Measurements from ENCODE around the gene CYSLTR2.

CYSLTR2 gene

DNA sequence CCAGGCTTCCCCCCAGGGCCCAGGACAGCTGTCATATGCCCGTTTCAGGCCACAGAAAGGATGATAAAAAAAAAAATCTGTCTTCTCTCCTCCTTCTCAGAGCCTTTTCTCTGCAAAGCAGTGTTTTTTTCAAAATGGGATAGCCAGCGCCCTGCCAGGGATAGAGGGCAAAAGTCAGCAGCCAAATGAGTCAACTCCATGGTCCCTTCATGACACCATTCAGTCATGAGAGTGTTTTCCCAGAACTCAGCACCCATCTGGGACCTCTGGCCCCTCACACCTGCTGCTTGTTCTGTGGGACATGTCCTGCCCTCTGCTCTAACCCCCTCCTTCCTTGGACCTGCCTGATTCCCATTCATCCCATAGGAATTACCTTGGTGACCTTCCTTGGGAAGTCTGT is 95.0 kb downstream of the CYSLTR2 start:
- DNase-seq = no peak

DNA sequence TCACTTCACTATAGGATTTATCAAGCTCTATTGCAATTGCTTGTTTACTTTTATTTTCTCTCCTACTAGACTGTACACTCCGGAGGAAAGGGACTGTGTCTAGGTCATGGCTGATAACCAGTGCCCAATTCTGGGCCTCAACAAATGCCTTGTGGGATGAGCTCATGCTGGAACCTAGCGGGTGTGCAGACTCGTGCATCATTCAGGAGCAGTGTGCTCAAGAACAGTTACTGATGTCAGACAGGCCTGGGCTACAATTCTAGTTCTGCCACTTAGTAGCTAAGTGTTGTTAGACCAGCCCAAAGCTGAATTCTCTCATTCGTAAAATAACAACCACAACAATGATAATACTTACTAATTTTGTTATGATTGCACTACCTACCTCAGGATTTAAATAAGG is 95.4 kb downstream of the CYSLTR2 start:
- no peak for DNase-seq

DNA sequence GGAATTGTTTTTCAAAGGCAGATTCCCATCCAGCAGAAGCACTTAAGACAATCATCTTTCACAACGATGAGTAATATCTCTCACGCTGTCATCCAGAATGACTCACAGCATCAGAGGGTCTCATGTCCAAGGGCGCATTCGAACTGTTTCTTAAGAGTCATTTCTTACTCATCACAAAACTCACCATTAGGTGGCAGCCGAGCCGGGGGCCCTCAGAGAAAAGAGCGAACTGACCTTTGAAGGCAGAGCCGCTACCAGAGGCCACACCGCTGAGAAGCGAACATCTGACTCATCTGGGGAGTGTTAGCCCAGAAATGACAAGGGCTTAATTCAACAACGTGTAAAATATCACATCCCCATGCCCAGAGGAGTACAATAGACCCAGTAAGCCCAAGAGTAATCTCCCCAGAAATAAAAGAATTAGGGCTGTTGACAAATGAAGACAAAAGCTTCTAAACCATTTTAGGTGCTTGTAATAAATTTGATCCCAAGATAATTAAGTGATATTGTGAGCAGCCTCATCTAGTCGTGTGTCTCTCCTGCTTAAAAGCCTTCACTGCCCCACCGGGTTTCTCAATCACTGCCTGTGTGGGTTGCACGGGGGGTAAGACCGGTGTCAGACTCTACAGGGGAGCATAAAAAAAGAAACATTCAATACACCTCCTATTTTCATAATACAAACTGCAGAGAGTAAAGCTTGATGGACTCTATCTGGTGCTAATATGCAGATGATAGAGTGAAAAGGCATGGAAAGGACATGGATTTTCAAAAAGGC is 96.2 kb downstream of the CYSLTR2 start:
- DNase-seq = peak; percentile 80 to 86

DNA sequence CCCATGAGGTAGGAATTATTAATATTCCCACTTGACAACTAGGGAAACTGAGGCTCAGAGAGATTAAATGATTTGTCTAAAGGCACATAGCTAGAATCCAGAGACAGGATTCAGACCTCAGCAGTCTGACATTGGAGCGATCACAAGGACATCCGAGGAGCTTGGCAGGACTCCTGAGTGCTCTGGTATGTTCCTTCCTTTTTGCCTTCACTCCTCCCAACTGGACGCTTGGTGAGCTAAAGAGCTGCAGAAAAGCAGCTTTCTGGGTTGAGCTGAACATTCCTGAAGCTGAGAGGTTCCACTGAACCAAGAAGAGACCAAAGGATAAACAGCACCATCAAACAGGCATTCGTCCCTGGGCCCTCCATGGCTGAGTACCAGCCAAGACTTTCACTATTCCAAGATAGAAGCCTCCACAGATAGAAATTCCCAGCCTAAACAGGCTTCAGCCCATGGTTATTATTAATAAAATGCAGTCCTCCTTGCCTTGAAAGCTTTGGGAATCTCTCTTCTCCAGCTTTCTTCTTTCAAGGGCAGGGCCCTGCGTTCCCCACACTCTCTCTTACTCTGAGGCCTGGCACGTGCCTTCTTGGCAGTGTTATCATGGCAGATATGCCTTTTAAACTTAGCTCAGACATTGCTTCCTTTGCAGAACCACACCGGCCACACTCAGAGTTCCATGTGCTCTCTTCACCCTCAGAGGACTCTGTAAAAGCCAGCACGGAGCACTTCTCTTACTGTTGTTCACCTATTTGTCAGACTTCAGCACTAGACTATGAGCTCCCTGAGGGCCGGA is 97.1 kb downstream of the CYSLTR2 start:
- DNase-seq = no peak

DNA sequence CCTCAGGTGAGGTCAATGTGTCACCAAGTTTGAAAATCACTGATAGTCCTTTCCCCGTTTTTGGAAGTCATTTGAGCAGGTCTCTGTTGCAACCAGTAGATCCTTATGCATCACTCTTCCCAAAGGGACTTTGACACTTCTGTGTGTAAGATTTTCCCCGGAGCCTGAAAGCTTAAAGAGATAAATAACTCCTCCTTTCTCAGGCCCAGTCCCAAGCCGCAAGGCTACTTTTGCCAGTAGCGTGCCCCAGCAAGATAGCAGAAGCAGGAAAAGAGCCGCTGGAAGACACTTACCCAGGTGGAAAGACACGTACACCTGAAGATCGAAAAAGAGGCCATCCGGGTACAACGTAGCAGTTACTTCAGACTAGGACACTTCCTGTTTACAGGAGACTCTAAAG is 106.9 kb downstream of the CYSLTR2 start:
- no peak for DNase-seq

All from activated CD4-positive, alpha-beta T cell treated with anti-CD3 and anti-CD28 coated beads, Interleukin-2, amount 50 U/mL, for 48 hours (primary cell).